CD14-positive monocyte (primary cell): ENCODE measurements around the gene PFKM. TPM values are rescaled to one million over a fixed set of nuclear protein-coding genes. Genes with fewer than 3 reads are reported as not detected.
A peak's percentile ranks its signal among the peaks of the same experiment; 100 is the strongest.

Experiments used
- DNase-seq, 3 donors: peaks; one replicate each; pipeline ENCODE4 v3.0.0-alpha.2; 2011 to 2022
- H2AFZ ChIP-seq: 2 replicates; pipeline ENCODE4 v1.6.0; 2012; ENCODE audit warnings: mild to moderate bottlenecking, low read depth, low read length, inconsistent platforms; ENCODE audit not compliant: insufficient read depth, poor library complexity, severe bottlenecking
- H3K27ac ChIP-seq, 2 donors: 1 replicate in 1 of 2; 2 replicates in 1 of 2; pipeline ENCODE4 v1.5.1; 2012 to 2013; ENCODE audit warnings: low read length in 2 of 2, control low read depth in 1 of 2, inconsistent platforms in 1 of 2, low read depth in 1 of 2, mild to moderate bottlenecking in 1 of 2
- H3K27me3 ChIP-seq, 2 donors: one replicate each; pipeline versions ENCODE4 v1.6.0 to v1.6.1; 2011 to 2013; ENCODE audit warnings: low read length in 2 of 2; ENCODE audit not compliant: control insufficient read depth in 2 of 2, insufficient read depth in 2 of 2
- H3K36me3 ChIP-seq, 2 donors: replicated peaks in 1 of 2; 1 replicate in 1 of 2; 2 replicates in 1 of 2; pipeline versions ENCODE4 v1.5.1 to v1.6.1; 2012 to 2013; ENCODE audit warnings: low read length in 2 of 2, control low read depth in 1 of 2, inconsistent platforms in 1 of 2, mild to moderate bottlenecking in 1 of 2; ENCODE audit not compliant: insufficient read depth in 2 of 2, control insufficient read depth in 1 of 2
- H3K4me1 ChIP-seq, 2 donors: 1 replicate in 1 of 2; 2 replicates in 1 of 2; pipeline versions ENCODE4 v1.5.1 to v1.6.1; 2012 to 2013; ENCODE audit warnings: low read length in 2 of 2, control low read depth in 1 of 2, inconsistent platforms in 1 of 2, mild to moderate bottlenecking in 1 of 2, moderate library complexity in 1 of 2; ENCODE audit not compliant: insufficient read depth in 2 of 2, control insufficient read depth in 1 of 2
- H3K4me2 ChIP-seq: replicated peaks from 2 replicates; pipeline ENCODE3; 2012; ENCODE audit warnings: low read length, moderate library complexity, mild to moderate bottlenecking; ENCODE audit not compliant: poor library complexity, severe bottlenecking; ENCODE audit errors: extremely low read depth
- H3K4me3 ChIP-seq, 3 experiments: fragments of 200-600 bp in 1 of 3; sonication (generic) in 1 of 3; replicated peaks in 1 of 3; 1 replicate in 2 of 3; 2 replicates in 1 of 3; pipeline ENCODE4 v1.5.1; 2011 to 2013; ENCODE audit warnings: low read length in 3 of 3, mild to moderate bottlenecking in 3 of 3, control low read depth in 2 of 3, low read depth in 2 of 3, inconsistent platforms in 1 of 3, moderate library complexity in 1 of 3
- H3K79me2 ChIP-seq: 2 replicates; pipeline ENCODE4 v1.6.0; 2012; ENCODE audit warnings: mild to moderate bottlenecking, control low read depth, inconsistent platforms, low read length, moderate library complexity; ENCODE audit not compliant: insufficient read depth
- H3K9ac ChIP-seq: 2 replicates; pipeline ENCODE4 v1.6.0; 2017; ENCODE audit warnings: low read length, mild to moderate bottlenecking; ENCODE audit not compliant: insufficient read depth, poor library complexity, severe bottlenecking
- H3K9me3 ChIP-seq, 2 donors: replicated peaks in 1 of 2; 1 replicate in 1 of 2; 2 replicates in 1 of 2; pipeline versions ENCODE4 v1.5.1 to v1.6.1; 2012 to 2013; ENCODE audit warnings: low read length in 2 of 2, control low read depth in 1 of 2; ENCODE audit not compliant: control insufficient read depth in 1 of 2, insufficient read depth in 1 of 2
- H4K20me1 ChIP-seq: 2 replicates; pipeline ENCODE4 v1.6.0; 2012; ENCODE audit warnings: mild to moderate bottlenecking, low read length, control low read depth, moderate library complexity; ENCODE audit not compliant: insufficient read depth
- H3K27ac Mint-ChIP-seq, 7 donors: one replicate each; pipeline ENCODE4 v1.8.0; 2020; ENCODE audit warnings: mild to moderate bottlenecking in 7 of 7, mixed read lengths in 7 of 7, moderate library complexity in 6 of 7, inconsistent platforms in 2 of 7
- H3K27me3 Mint-ChIP-seq, 3 donors: one replicate each; pipeline ENCODE4 v1.8.0; 2021 to 2022; ENCODE audit warnings: low read depth in 3 of 3, mild to moderate bottlenecking in 3 of 3, mixed read lengths in 3 of 3, moderate library complexity in 3 of 3, inconsistent platforms in 1 of 3
- H3K36me3 Mint-ChIP-seq, 2 donors: one replicate each; pipeline ENCODE4 v1.8.0; 2020; ENCODE audit warnings: mixed read lengths in 2 of 2, inconsistent platforms in 1 of 2, mild to moderate bottlenecking in 1 of 2
- H3K4me1 Mint-ChIP-seq: one replicate; pipeline ENCODE4 v1.8.0; 2020; ENCODE audit warnings: mild to moderate bottlenecking, mixed read lengths
- H3K4me3 Mint-ChIP-seq, 2 donors: one replicate each; pipeline ENCODE4 v1.8.0; 2020; ENCODE audit warnings: mild to moderate bottlenecking in 2 of 2, mixed read lengths in 2 of 2, moderate library complexity in 1 of 2
- H3K9me3 Mint-ChIP-seq, 7 donors: one replicate each; pipeline ENCODE4 v1.8.0; 2020 to 2022; ENCODE audit warnings: mixed read lengths in 7 of 7, mild to moderate bottlenecking in 6 of 7, moderate library complexity in 6 of 7, inconsistent platforms in 2 of 7
- WGBS: methylation state at CpG from one replicate; pipeline ENCODE4 v1.1.5; 2013; ENCODE audit warnings: missing lambda C conversion rate; ENCODE audit not compliant: insufficient coverage; 5-methylcytosine and 5-hydroxymethylcytosine counted together
- intact Hi-C, 2 donors: fragments of 100-400 bp; cut with micrococcal nuclease; formaldehyde crosslinking; loops; one replicate each; pipeline versions ENCODE4 v1.15.0 to v1.15.1; 2023
- polyA plus RNA-seq, 3 donors: library from polyadenylated mRNA; depleted of rRNA in 1 of 3; unstranded in 2 of 3; stranded (reverse) in 1 of 3; fragments of 300-500 nt in 2 of 3; fragments of >200 nt in 1 of 3; fragmentation: Illumina TruSeq in 2 of 3; gene quantifications; 1 replicate in 2 of 3; 2 replicates in 1 of 3; pipeline ENCODE4 v1.2.3, GENCODE V29; 2012 to 2021
- TF ChIP-seq, protein P1 (sequence below): fragments of 200-600 bp; IDR thresholded peaks from one replicate; pipeline ENCODE4 v1.8.0; 2022; ENCODE audit warnings: antibody characterized with exemption, mild to moderate bottlenecking

PFKM gene
- polyA plus RNA-seq, 3 donors, result 2.8 to 8.4 (median 3.0) TPM

DNA sequence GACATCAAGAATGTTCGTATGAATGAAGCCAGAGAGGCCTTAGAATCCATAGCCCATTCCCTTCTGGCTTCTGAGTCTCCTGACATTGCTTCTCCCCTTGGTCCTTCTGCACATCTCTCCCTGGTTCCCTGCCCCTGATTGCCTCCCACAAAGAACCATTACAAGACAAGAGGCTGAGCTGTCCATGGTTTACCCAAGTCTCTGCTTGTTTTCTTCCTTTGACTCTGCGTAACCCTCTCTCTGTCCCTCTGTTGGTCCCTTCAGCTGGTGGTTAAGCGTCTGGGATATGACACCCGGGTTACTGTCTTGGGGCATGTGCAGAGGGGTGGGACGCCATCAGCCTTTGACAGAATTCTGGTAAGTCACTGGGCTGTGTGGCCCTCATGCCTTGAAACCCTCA, 15.9 kb downstream of the PFKM start:
- Mint-ChIP-seq H3K27me3 (peaks cover 0 to 5% (median 2%) of the 10 kb centered on the region in 3 donors), H3K4me3 (no peak overlapping the region), H3K4me1 (no peaks in the 10 kb centered on the region), H3K36me3 (peaks cover 4 to 13% of the 10 kb centered on the region in 2 donors), H3K27ac (peak overlapping the region in 2 of 7 donors; percentile 6 to 35), H3K9me3 (no peaks in the 10 kb centered on the region)
- Histone ChIP-seq H3K4me2 (no peak overlapping the region), H2AFZ (no peak overlapping the region), H3K79me2 (no peaks in the 10 kb centered on the region), H3K4me3 (no peak overlapping the region), H3K27ac (no peak overlapping the region), H3K27me3 (no peaks in the 10 kb centered on the region), H3K4me1 (no peaks in the 10 kb centered on the region), H3K9ac (no peak overlapping the region), H3K36me3 (peaks cover 4 to 15% of the 10 kb centered on the region in 2 donors), H4K20me1 (no peaks in the 10 kb centered on the region), H3K9me3 (no peaks in the 10 kb centered on the region)
- intact Hi-C loops, result no loop called here
- 100% methylated on average over 2 of the region's 5 CpGs for WGBS
- DNase-seq, result no peak
- TF ChIP-seq, protein P1, sequence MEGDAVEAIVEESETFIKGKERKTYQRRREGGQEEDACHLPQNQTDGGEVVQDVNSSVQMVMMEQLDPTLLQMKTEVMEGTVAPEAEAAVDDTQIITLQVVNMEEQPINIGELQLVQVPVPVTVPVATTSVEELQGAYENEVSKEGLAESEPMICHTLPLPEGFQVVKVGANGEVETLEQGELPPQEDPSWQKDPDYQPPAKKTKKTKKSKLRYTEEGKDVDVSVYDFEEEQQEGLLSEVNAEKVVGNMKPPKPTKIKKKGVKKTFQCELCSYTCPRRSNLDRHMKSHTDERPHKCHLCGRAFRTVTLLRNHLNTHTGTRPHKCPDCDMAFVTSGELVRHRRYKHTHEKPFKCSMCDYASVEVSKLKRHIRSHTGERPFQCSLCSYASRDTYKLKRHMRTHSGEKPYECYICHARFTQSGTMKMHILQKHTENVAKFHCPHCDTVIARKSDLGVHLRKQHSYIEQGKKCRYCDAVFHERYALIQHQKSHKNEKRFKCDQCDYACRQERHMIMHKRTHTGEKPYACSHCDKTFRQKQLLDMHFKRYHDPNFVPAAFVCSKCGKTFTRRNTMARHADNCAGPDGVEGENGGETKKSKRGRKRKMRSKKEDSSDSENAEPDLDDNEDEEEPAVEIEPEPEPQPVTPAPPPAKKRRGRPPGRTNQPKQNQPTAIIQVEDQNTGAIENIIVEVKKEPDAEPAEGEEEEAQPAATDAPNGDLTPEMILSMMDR, result no peak

DNA sequence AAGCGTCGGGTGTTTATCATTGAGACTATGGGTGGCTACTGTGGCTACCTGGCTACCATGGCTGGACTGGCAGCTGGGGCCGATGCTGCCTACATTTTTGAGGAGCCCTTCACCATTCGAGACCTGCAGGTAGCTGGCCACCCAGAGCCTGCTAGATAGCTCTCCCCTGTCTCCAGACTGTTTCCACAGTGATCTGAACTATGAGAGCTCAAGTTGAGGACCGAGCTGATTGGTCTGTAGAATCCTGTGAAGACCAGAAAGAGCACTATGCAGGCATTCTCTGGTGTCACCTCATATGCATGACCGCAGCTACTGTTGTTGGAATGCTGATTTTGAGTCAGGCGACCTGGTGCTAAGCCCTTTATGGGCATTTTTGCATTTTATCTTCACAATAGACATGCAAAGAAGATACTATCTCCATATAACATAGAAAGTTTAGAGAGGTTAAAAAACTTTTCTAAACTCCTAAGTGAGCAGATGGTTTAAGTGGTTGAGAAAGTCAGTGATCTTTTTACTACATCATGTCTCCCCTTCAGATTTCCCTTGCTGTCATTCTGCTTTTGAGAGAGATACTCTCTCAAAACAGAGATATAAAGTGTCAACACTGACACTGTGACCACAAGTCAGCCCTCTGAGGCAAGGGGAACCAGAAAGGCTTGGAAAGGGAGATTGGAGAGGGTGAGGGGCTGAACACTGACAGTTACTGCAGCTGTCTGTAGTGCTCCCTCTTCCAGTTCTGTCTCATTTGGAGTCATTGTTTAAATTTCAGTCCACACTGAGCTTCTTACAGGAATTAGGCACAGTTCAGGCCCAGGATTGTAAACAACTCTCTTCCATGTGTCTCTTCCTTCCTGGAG, 23.9 kb downstream of the PFKM start:
- Histone ChIP-seq H4K20me1 (no peaks in the 10 kb centered on the region), H3K27me3 (no peaks in the 10 kb centered on the region), H3K79me2 (no peaks in the 10 kb centered on the region), H3K36me3 (peaks cover 40 to 56% of the 10 kb centered on the region in 2 donors), H3K27ac (no peak overlapping the region), H2AFZ (no peak overlapping the region), H3K4me3 (no peak overlapping the region), H3K9me3 (no peaks in the 10 kb centered on the region), H3K4me2 (no peak overlapping the region), H3K4me1 (no peaks in the 10 kb centered on the region), H3K9ac (no peak overlapping the region)
- WGBS, result 100% methylated on average over 2 of the region's 7 CpGs
- Mint-ChIP-seq H3K27me3 (peaks cover 0 to 3% (median 0%) of the 10 kb centered on the region in 3 donors), H3K9me3 (no peaks in the 10 kb centered on the region), H3K36me3 (peaks cover 54 to 57% of the 10 kb centered on the region in 2 donors), H3K4me3 (no peak overlapping the region), H3K27ac (peak overlapping the region in 3 of 7 donors; percentile 10 to 20 (median 11)), H3K4me1 (no peaks in the 10 kb centered on the region)
- no peak for DNase-seq
- TF ChIP-seq, protein P1, result no peak
- intact Hi-C loops, result no loop called here
